IPS-18a (cell line): ENCODE measurements around the gene ZNF548.
"Not testable (repeated sequence)": the region's sequence is repeated elsewhere in the genome, so short reads cannot be mapped to it uniquely, and the experiment has no call there.

Experiments
- H3K27ac ChIP-seq: one replicate; pipeline ENCODE4 v1.5.1; 2013; ENCODE audit warnings: low read length
- H3K27me3 ChIP-seq: one replicate; pipeline ENCODE4 v1.6.1; 2013; ENCODE audit warnings: mild to moderate bottlenecking, low read length; ENCODE audit not compliant: control insufficient read depth, insufficient read depth
- H3K36me3 ChIP-seq: one replicate; pipeline ENCODE4 v1.6.1; 2013; ENCODE audit warnings: low read depth, low read length; ENCODE audit not compliant: control insufficient read depth
- H3K4me1 ChIP-seq: one replicate; pipeline ENCODE4 v1.6.1; 2013; ENCODE audit warnings: low read depth, low read length; ENCODE audit not compliant: control insufficient read depth
- H3K4me3 ChIP-seq: one replicate; pipeline ENCODE4 v1.5.1; 2013; ENCODE audit warnings: low read length
- H3K9ac ChIP-seq: one replicate; pipeline ENCODE4 v1.6.1; 2013; ENCODE audit warnings: mild to moderate bottlenecking, low read length, moderate library complexity
- H3K9me3 ChIP-seq: one replicate; pipeline ENCODE4 v1.6.1; 2013; ENCODE audit warnings: low read depth, low read length; ENCODE audit not compliant: control insufficient read depth

Gene ZNF548

GRCh38 chr19:57363688-57364181 lies 25.9 kb upstream of the ZNF548 start:
- no peaks in the 10 kb centered on the region for H3K27me3 ChIP-seq
- no peak overlapping the region for H3K27ac ChIP-seq
- H3K36me3 ChIP-seq = no peaks in the 10 kb centered on the region
- H3K4me1 ChIP-seq = peaks cover 9% of the 10 kb centered on the region
- H3K9ac ChIP-seq = peak overlapping the region; percentile 37
- peak overlapping the region; percentile 96 for H3K4me3 ChIP-seq
- H3K9me3 ChIP-seq = no peaks in the 10 kb centered on the region

GRCh38 chr19:57366776-57367175 lies 22.9 kb upstream of the ZNF548 start:
- H3K4me3 ChIP-seq = no peak overlapping the region
- no peak overlapping the region for H3K27ac ChIP-seq
- no peak overlapping the region for H3K9ac ChIP-seq
- no peaks in the 10 kb centered on the region for H3K9me3 ChIP-seq
- H3K27me3 ChIP-seq = no peaks in the 10 kb centered on the region
- no peaks in the 10 kb centered on the region for H3K36me3 ChIP-seq
- peaks cover 9% of the 10 kb centered on the region for H3K4me1 ChIP-seq

GRCh38 chr19:57374179-57374578 lies 15.5 kb upstream of the ZNF548 start:
- peaks cover 11% of the 10 kb centered on the region for H3K36me3 ChIP-seq
- H3K27ac ChIP-seq = no peak overlapping the region
- H3K4me1 ChIP-seq = no peaks in the 10 kb centered on the region
- no peak overlapping the region for H3K9ac ChIP-seq
- H3K4me3 ChIP-seq = no peak overlapping the region
- peaks cover 16% of the 10 kb centered on the region for H3K9me3 ChIP-seq
- H3K27me3 ChIP-seq = no peaks in the 10 kb centered on the region

GRCh38 chr19:57374647-57375046 lies 15.0 kb upstream of the ZNF548 start:
- H3K9ac ChIP-seq, H3K27ac ChIP-seq, H3K27me3 ChIP-seq, H3K4me1 ChIP-seq, H3K4me3 ChIP-seq: not testable (repeated sequence)
- H3K9me3 ChIP-seq = peaks cover 16% of the 10 kb centered on the region
- peaks cover 11% of the 10 kb centered on the region for H3K36me3 ChIP-seq

- H3K4me1 ChIP-seq = no peaks in the 10 kb centered on the region
- H3K9me3 ChIP-seq = peaks cover 16% of the 10 kb centered on the region
- peaks cover 11% of the 10 kb centered on the region for H3K36me3 ChIP-seq
- H3K27me3 ChIP-seq = no peaks in the 10 kb centered on the region
- H3K4me3 ChIP-seq = no peak overlapping the region
- H3K9ac ChIP-seq = no peak overlapping the region
- no peak overlapping the region for H3K27ac ChIP-seq
Measured at GRCh38 chr19:57376151-57376550, 13.5 kb upstream of the ZNF548 start.

- Histone ChIP-seq H3K9ac (no peak overlapping the region), H3K36me3 (peaks cover 8% of the 10 kb centered on the region), H3K9me3 (peaks cover 16% of the 10 kb centered on the region), H3K4me3 (no peak overlapping the region), H3K4me1 (no peaks in the 10 kb centered on the region), H3K27me3 (no peaks in the 10 kb centered on the region), H3K27ac (no peak overlapping the region)
Measured at GRCh38 chr19:57377498-57378146, 12.0 kb upstream of the ZNF548 start.

GRCh38 chr19:57380923-57381322 lies 8.7 kb upstream of the ZNF548 start:
- no peak overlapping the region for H3K4me3 ChIP-seq
- H3K9me3 ChIP-seq = peaks cover 6% of the 10 kb centered on the region
- H3K27me3 ChIP-seq = no peaks in the 10 kb centered on the region
- no peaks in the 10 kb centered on the region for H3K4me1 ChIP-seq
- no peak overlapping the region for H3K27ac ChIP-seq
- H3K9ac ChIP-seq = no peak overlapping the region
- H3K36me3 ChIP-seq = peaks cover 8% of the 10 kb centered on the region

- H3K27ac ChIP-seq = no peak overlapping the region
- H3K9me3 ChIP-seq = no peaks in the 10 kb centered on the region
- no peak overlapping the region for H3K9ac ChIP-seq
- H3K36me3 ChIP-seq = peaks cover 2% of the 10 kb centered on the region
- no peaks in the 10 kb centered on the region for H3K4me1 ChIP-seq
- no peak overlapping the region for H3K4me3 ChIP-seq
- H3K27me3 ChIP-seq = peaks cover 8% of the 10 kb centered on the region
Measured at GRCh38 chr19:57382806-57383488, 6.7 kb upstream of the ZNF548 start.

GRCh38 chr19:57389194-57389729 lies 392 bp upstream of the ZNF548 start:
- Histone ChIP-seq H3K9me3 (no peaks in the 10 kb centered on the region), H3K27me3 (peaks cover 8% of the 10 kb centered on the region), H3K9ac (peak overlapping the region; percentile 33), H3K4me3 (peak overlapping the region; percentile 88), H3K36me3 (no peaks in the 10 kb centered on the region), H3K27ac (peak overlapping the region; percentile 89), H3K4me1 (peaks cover 4% of the 10 kb centered on the region)

- Histone ChIP-seq H3K27ac (no peak overlapping the region), H3K4me1 (no peaks in the 10 kb centered on the region), H3K9ac (no peak overlapping the region), H3K36me3 (peaks cover 15% of the 10 kb centered on the region), H3K4me3 (no peak overlapping the region), H3K27me3 (no peaks in the 10 kb centered on the region), H3K9me3 (peaks cover under 1% of the 10 kb centered on the region)
Measured at GRCh38 chr19:57395710-57396109, 6.1 kb downstream of the ZNF548 start.

GRCh38 chr19:57398868-57399267 lies 9.2 kb downstream of the ZNF548 start:
- Histone ChIP-seq H3K36me3 (peaks cover 15% of the 10 kb centered on the region), H3K9me3 (peaks cover 3% of the 10 kb centered on the region), H3K4me3 (no peak overlapping the region)

More at GRCh38 chr19:57398868-57399267, 9.2 kb downstream of the ZNF548 start:
- H3K4me1 ChIP-seq = no peaks in the 10 kb centered on the region
- H3K27ac ChIP-seq = no peak overlapping the region
- H3K27me3 ChIP-seq = no peaks in the 10 kb centered on the region
- H3K9ac ChIP-seq = no peak overlapping the region
